Neural cell (in vitro differentiated cells): ENCODE results near the gene SLC37A1. TPM values are rescaled to one million over a fixed set of nuclear protein-coding genes. Genes with fewer than 3 reads are reported as not detected.

Experiments used
- H2AFZ ChIP-seq: fragments of 200-600, 300-800 bp; sonication (generic), shearing (Covaris generic); 2 replicates; pipeline ENCODE4 v1.6.0; 2014; ENCODE audit warnings: low read depth, mild to moderate bottlenecking, antibody characterized with exemption, low read length, moderate library complexity
- H3F3A ChIP-seq: fragments of 200-600 bp; shearing (Covaris generic); 2 replicates; pipeline ENCODE4 v1.6.1; 2016; ENCODE audit warnings: mild to moderate bottlenecking, moderate library complexity, mixed read lengths, antibody characterized with exemption, low read length; ENCODE audit not compliant: insufficient read depth, poor library complexity, severe bottlenecking
- H3K27ac ChIP-seq: fragments of 200-600, 300-800 bp; sonication (generic), shearing (Covaris generic); 2 replicates; pipeline ENCODE4 v1.5.1; 2014; ENCODE audit warnings: mild to moderate bottlenecking, low read length, moderate library complexity
- H3K27me3 ChIP-seq: fragments of 300-800, 200-600 bp; sonication (generic), shearing (Covaris generic); 2 replicates; pipeline ENCODE4 v1.6.0; 2014; ENCODE audit warnings: mild to moderate bottlenecking, low read depth, low read length, moderate library complexity; ENCODE audit not compliant: insufficient read depth
- H3K36me3 ChIP-seq: fragments of 300-800, 200-600 bp; sonication (generic), shearing (Covaris generic); 2 replicates; pipeline ENCODE4 v1.5.1; 2014; ENCODE audit warnings: mild to moderate bottlenecking, antibody characterized with exemption, low read length, moderate library complexity; ENCODE audit not compliant: insufficient read depth
- H3K4me2 ChIP-seq: fragments of 300-800, 200-600 bp; sonication (generic), shearing (Covaris generic); 2 replicates; pipeline ENCODE4 v1.6.0; 2014; ENCODE audit warnings: mild to moderate bottlenecking, low read length
- H3K4me3 ChIP-seq: fragments of 300-800, 200-600 bp; sonication (generic), shearing (Covaris generic); 2 replicates; pipeline ENCODE4 v1.5.1; 2014; ENCODE audit warnings: mild to moderate bottlenecking, low read length, moderate library complexity
- H3K79me2 ChIP-seq: fragments of 200-600 bp; shearing (Covaris generic); replicated peaks from 2 replicates; pipeline ENCODE4 v1.6.0; 2014; ENCODE audit warnings: mild to moderate bottlenecking, low read length, moderate library complexity; ENCODE audit not compliant: insufficient read depth
- H3K9ac ChIP-seq: fragments of 300-800, 200-600 bp; sonication (generic), shearing (Covaris generic); 2 replicates; pipeline ENCODE4 v1.6.1; 2016; ENCODE audit warnings: mild to moderate bottlenecking, low read length, mixed read lengths
- H3K9me2 ChIP-seq: fragments of 200-600 bp; shearing (Covaris generic); 2 replicates; pipeline ENCODE4 v1.6.1; 2016; ENCODE audit warnings: mild to moderate bottlenecking, low read length, mixed read lengths; ENCODE audit not compliant: insufficient read depth
- H3K9me3 ChIP-seq: fragments of 200-600, 300-800 bp; sonication (generic), shearing (Covaris generic); 2 replicates; pipeline ENCODE4 v1.6.1; 2016; ENCODE audit warnings: mild to moderate bottlenecking, mixed run types, low read length, moderate library complexity, mixed read lengths
- H4K20me1 ChIP-seq: fragments of 200-600 bp; shearing (Covaris generic); 2 replicates; pipeline ENCODE4 v1.6.1; 2016; ENCODE audit warnings: mild to moderate bottlenecking, mixed run types; ENCODE audit not compliant: insufficient read depth
- CTCF ChIP-seq: fragments of 450-650 bp; IDR thresholded peaks from 2 replicates; pipeline ENCODE4 v1.5.1; 2014; ENCODE audit warnings: antibody characterized with exemption, mild to moderate bottlenecking, moderate library complexity; ENCODE audit not compliant: poor library complexity, severe bottlenecking
- EP300 ChIP-seq: fragments of 450-650 bp; conservative IDR thresholded peaks from 2 replicates; pipeline ENCODE4 v1.6.1; 2014; ENCODE audit warnings: antibody characterized with exemption, mild to moderate bottlenecking, moderate library complexity; ENCODE audit not compliant: poor library complexity, severe bottlenecking
- EZH2 ChIP-seq: fragments of 200-600, 300-800 bp; shearing (Covaris generic), sonication (generic); IDR thresholded peaks from 2 replicates; pipeline ENCODE4 v1.6.1; 2014; ENCODE audit warnings: antibody characterized with exemption, low read length, borderline replicate concordance, mild to moderate bottlenecking; ENCODE audit not compliant: insufficient read depth, poor library complexity, severe bottlenecking
- MXI1 ChIP-seq: fragments of 450-650 bp; conservative IDR thresholded peaks from 2 replicates; pipeline ENCODE4 v1.6.1; 2014; ENCODE audit warnings: antibody characterized with exemption, mild to moderate bottlenecking; ENCODE audit not compliant: poor library complexity, severe bottlenecking
- POLR2AphosphoS5 ChIP-seq: IDR thresholded peaks from 2 replicates; pipeline ENCODE4 v1.6.1; 2012
- RAD21 ChIP-seq: fragments of 450-650 bp; conservative IDR thresholded peaks from 2 replicates; pipeline ENCODE4 v1.6.1; 2014; ENCODE audit warnings: antibody characterized with exemption, mild to moderate bottlenecking, moderate library complexity
- REST ChIP-seq: IDR thresholded peaks from 2 replicates; pipeline ENCODE4 v1.6.1; 2012; ENCODE audit warnings: borderline replicate concordance
- SMC3 ChIP-seq: fragments of 450-650 bp; conservative IDR thresholded peaks from 2 replicates; pipeline ENCODE4 v1.6.1; 2014; ENCODE audit warnings: antibody characterized with exemption, mild to moderate bottlenecking, moderate library complexity; ENCODE audit not compliant: poor library complexity
- TAF1 ChIP-seq: IDR thresholded peaks from 2 replicates; pipeline ENCODE4 v1.6.1; 2012; ENCODE audit warnings: low read depth
- polyA plus RNA-seq: library from polyadenylated mRNA; depleted of rRNA; stranded (reverse); fragments of >200 nt; gene quantifications from 2 replicates; pipeline ENCODE4 v1.2.3, GENCODE V29; 2014

SLC37A1 gene
- polyA plus RNA-seq, 1 donor from 2014 or later = 60.7 TPM

GRCh38 chr21:42563261-42563660 lies 49.6 kb downstream of the SLC37A1 start:
- no peak overlapping the region for H3K27ac ChIP-seq
- H3K4me2 ChIP-seq = no peak overlapping the region
- no peaks in the 10 kb centered on the region for H3K9me3 ChIP-seq
- H2AFZ ChIP-seq = no peak overlapping the region
- no peaks in the 10 kb centered on the region for H3K79me2 ChIP-seq
- TF ChIP-seq POLR2AphosphoS5 = no peak
- no peak overlapping the region for H3K9ac ChIP-seq
- no peaks in the 10 kb centered on the region for H4K20me1 ChIP-seq
- no peaks in the 10 kb centered on the region for H3K9me2 ChIP-seq
- H3K27me3 ChIP-seq = no peaks in the 10 kb centered on the region
- H3K4me3 ChIP-seq = no peak overlapping the region
- H3K36me3 ChIP-seq = peaks cover 2% of the 10 kb centered on the region
- no peaks in the 10 kb centered on the region for H3F3A ChIP-seq

DNA sequence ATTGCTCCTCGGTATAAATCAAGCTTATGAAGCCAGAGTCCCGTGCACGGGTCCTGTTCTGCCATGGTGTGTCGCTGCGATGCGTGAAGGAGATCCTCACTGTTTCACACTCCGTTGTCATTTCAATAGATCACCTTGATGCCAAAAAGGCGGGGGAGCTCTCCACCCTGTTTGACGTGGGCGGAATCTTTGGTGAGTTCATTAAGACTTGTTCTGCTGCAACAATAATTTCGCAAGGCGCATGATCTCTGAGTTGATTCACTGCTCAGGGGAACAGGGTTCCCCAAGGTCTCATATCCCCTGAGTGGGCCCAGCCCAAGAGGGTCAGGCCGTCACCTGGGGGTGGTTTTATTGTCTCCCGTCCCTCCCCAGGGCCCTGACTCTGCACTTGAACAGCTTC lies 50.0 kb downstream of the SLC37A1 start:
- no peak overlapping the region for H2AFZ ChIP-seq
- no peak overlapping the region for H3K4me3 ChIP-seq
- no peaks in the 10 kb centered on the region for H4K20me1 ChIP-seq
- no peak overlapping the region for H3K9ac ChIP-seq
- no peaks in the 10 kb centered on the region for H3K9me3 ChIP-seq
- H3F3A ChIP-seq = no peaks in the 10 kb centered on the region
- H3K9me2 ChIP-seq = no peaks in the 10 kb centered on the region
- H3K79me2 ChIP-seq = no peaks in the 10 kb centered on the region
- no peak for TF ChIP-seq RAD21
- no peak for TF ChIP-seq EP300
- TF ChIP-seq REST = no peak
- TF ChIP-seq CTCF = no peak
- TF ChIP-seq TAF1 = no peak
- no peak for TF ChIP-seq MXI1
- TF ChIP-seq SMC3 = no peak
- no peak for TF ChIP-seq POLR2AphosphoS5
- no peak for TF ChIP-seq EZH2
- H3K27ac ChIP-seq = no peak overlapping the region
- no peak overlapping the region for H3K4me2 ChIP-seq
- H3K27me3 ChIP-seq = no peaks in the 10 kb centered on the region
- peaks cover 7% of the 10 kb centered on the region for H3K36me3 ChIP-seq

GRCh38 chr21:42564561-42564971 lies 50.9 kb downstream of the SLC37A1 start:
- no peaks in the 10 kb centered on the region for H4K20me1 ChIP-seq
- no peak overlapping the region for H3K4me2 ChIP-seq
- H3K27ac ChIP-seq = no peak overlapping the region
- no peaks in the 10 kb centered on the region for H3K9me2 ChIP-seq
- H3K9me3 ChIP-seq = no peaks in the 10 kb centered on the region
- H3K4me3 ChIP-seq = no peak overlapping the region
- TF ChIP-seq EZH2 (no peak), MXI1 (no peak), POLR2AphosphoS5 (no peak), REST (no peak), SMC3 (no peak), CTCF (no peak), EP300 (no peak), TAF1 (no peak), RAD21 (no peak)
- H3K9ac ChIP-seq = no peak overlapping the region
- H3F3A ChIP-seq = no peaks in the 10 kb centered on the region
- H3K79me2 ChIP-seq = no peaks in the 10 kb centered on the region
- no peak overlapping the region for H2AFZ ChIP-seq
- H3K27me3 ChIP-seq = no peaks in the 10 kb centered on the region
- H3K36me3 ChIP-seq = peaks cover 11% of the 10 kb centered on the region
